ENCODE measurements around the gene RAD51B. TPM values are rescaled to one million over a fixed set of nuclear protein-coding genes. Genes with fewer than 3 reads are reported as not detected.

Gene RAD51B
- total RNA-seq, 1 donor from 2014 or later = 25.1 TPM

DNA sequence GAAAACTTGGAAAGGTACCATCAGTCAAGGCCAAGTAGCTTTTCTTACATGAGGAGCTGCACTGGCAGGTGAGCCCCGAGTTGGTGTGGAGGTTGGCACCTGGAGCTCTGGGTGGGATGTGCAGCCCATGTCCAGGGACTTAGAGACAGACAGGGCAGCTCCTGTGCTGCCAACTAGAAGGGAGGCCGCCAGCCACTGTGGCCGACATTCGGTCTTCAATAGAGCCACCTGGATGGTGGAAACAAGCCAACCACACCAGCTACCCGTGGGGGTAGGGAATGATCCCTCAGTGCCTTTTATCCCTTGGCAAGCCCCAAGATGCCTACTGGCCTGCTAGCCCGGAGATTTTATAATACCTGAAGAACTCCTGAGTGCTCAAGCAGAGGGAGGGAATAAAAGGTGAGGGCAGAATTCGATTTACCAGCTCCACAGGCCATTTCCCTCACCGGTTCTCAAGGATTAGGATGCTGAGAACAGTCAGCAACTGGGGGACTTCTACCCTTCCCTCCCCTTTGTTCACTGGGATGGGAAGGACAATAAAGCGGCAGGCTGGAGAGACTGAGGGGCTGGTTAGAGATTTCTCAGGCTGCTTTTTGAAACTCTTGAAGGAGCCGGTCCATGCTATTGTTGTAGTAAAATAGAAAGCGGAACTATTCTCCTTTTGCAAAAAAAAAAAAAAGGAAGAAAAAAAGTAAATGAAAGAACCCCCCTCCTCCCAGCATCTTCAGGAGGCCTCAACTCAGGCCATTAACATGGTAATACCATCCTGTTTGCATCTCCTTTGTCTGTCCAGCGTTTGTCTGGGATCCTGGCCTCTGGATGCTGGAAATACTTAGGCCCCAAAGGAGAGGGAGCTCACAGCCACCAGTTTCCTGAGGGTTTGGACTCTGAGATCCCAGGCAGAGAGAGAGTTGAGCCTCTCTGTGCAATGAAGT is 651.7 kb downstream of the RAD51B start:
- Mint-ChIP-seq H3K27me3 (ENCODE audit: low read depth) (no peaks in the 10 kb centered on the region), H3K4me3 (ENCODE audit: low read depth) (no peak overlapping the region), H3K9me3 (no peaks in the 10 kb centered on the region), H3K27ac (no peak overlapping the region), H3K4me1 (ENCODE audit: low read depth) (peaks cover 26% of the 10 kb centered on the region), H3K36me3 (ENCODE audit: low read depth) (peaks cover 4% of the 10 kb centered on the region)
- intact Hi-C loops (cut with micrococcal nuclease) = no loop called here
- no peak for DNase-seq (ENCODE audit: low spot score)

DNA sequence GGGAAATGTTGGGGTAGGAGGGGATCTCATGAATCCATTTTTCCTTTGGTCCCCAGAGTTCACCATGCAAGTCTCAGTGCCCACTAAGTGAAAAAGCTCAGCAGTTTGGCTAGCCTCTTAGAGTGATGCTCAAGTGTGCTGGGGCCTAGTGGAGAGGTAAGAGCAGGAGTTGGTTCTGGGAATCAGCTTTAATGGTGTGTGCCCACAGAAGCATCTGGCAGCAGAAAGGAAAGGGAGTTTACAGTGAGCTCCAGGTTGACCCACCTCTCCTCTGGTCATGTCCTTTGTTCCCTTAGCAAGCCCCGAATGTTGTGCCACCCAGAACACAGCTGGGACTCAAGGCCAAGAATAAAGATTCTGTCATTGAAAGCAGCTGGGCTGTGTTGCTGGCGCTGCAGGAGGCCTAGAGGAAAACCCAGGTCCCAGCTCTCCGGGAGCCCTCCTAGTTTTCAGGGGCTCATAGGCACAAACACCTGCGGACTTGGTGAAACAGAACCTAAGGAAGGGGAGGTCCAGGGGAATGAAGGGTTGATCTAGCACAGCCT is 652.5 kb downstream of the RAD51B start:
- H3K4me1 Mint-ChIP-seq (ENCODE audit: low read depth) = peaks cover 26% of the 10 kb centered on the region
- intact Hi-C loops (cut with micrococcal nuclease) = no loop called here

DNA sequence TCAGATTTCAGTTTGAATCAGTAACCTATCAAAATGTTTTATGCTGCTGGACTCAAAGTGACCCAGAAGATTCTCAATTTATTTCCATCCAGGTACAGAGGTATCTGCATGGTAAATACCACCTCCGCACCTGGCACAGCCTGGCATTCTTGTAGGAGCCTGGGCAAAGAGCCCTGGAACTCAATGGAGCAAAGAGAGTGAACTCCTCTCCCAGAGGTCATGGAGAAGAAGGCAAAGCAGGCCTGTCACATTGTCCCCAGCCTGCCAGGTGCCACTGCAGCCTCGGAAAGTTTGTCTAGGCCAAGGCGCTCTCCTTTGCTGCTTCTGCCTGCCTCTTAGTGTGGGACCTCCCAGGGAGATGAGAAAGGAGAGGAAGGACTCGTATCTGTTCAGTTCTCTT is 653.5 kb downstream of the RAD51B start:
- Mint-ChIP-seq H3K4me3 (ENCODE audit: low read depth) (no peak overlapping the region), H3K27ac (no peak overlapping the region), H3K9me3 (no peaks in the 10 kb centered on the region), H3K27me3 (ENCODE audit: low read depth) (no peaks in the 10 kb centered on the region), H3K36me3 (ENCODE audit: low read depth) (peaks cover 4% of the 10 kb centered on the region), H3K4me1 (ENCODE audit: low read depth) (peaks cover 25% of the 10 kb centered on the region)
- intact Hi-C loops (cut with micrococcal nuclease) = no loop called here
- DNase-seq (ENCODE audit: low spot score) = no peak

More for the DNA sequence above, 652.5 kb downstream of the RAD51B start:
- Mint-ChIP-seq H3K27me3 (ENCODE audit: low read depth) (no peaks in the 10 kb centered on the region), H3K27ac (no peak overlapping the region), H3K9me3 (no peaks in the 10 kb centered on the region), H3K4me3 (ENCODE audit: low read depth) (no peak overlapping the region), H3K36me3 (ENCODE audit: low read depth) (peaks cover 4% of the 10 kb centered on the region)
- DNase-seq (ENCODE audit: low spot score) = no peak

DNA sequence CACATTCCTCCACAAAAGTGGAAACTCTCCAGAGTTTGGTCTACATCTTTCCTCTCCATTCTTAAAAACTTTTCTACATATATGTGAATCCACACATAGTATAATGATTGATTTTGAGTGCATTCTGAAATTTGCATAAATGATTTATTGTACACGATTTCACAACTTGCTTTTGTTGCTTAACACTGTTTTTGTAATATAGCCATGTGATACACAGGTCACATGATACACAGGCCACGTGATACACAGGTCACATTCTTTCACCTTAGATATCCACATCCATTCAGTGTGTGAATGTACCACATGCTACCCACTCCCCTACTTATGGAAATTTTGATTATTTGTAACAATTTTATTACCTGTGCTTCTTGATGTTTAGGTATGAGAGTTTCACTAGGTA is 654.2 kb downstream of the RAD51B start:
- H3K36me3 Mint-ChIP-seq (ENCODE audit: low read depth) = peaks cover 4% of the 10 kb centered on the region
- peaks cover 18% of the 10 kb centered on the region for H3K4me1 Mint-ChIP-seq (ENCODE audit: low read depth)
- no peak for DNase-seq (ENCODE audit: low spot score)
- intact Hi-C loops (cut with micrococcal nuclease) = no loop called here
- no peak overlapping the region for H3K27ac Mint-ChIP-seq
- H3K9me3 Mint-ChIP-seq = no peaks in the 10 kb centered on the region
- no peaks in the 10 kb centered on the region for H3K27me3 Mint-ChIP-seq (ENCODE audit: low read depth)
- no peak overlapping the region for H3K4me3 Mint-ChIP-seq (ENCODE audit: low read depth)

DNA sequence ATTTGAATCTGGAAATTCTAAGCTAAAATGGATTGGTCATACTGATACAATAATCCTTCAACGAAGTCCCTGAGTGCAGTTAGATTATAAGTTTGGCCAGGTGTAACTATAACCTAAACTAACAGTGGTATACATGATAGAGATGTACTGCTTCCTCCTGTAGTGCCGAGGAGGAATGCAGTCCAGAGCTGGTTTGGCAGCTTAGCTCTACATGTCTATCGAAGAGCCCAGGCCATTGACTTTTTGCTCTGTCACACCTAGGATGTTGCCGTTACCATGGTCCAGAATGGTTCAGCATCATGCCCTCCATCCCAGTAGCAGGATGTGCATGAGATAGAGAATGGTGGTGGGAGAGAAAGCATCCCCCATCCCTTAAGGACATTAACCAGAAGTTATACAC is 655.2 kb downstream of the RAD51B start:
- peaks cover 11% of the 10 kb centered on the region for H3K4me1 Mint-ChIP-seq (ENCODE audit: low read depth)
- no peaks in the 10 kb centered on the region for H3K27me3 Mint-ChIP-seq (ENCODE audit: low read depth)
- H3K4me3 Mint-ChIP-seq (ENCODE audit: low read depth) = no peak overlapping the region
- no peak for DNase-seq (ENCODE audit: low spot score)
- intact Hi-C loops (cut with micrococcal nuclease) = no loop called here
- H3K27ac Mint-ChIP-seq = no peak overlapping the region
- H3K36me3 Mint-ChIP-seq (ENCODE audit: low read depth) = peaks cover 1% of the 10 kb centered on the region
- no peaks in the 10 kb centered on the region for H3K9me3 Mint-ChIP-seq

DNA sequence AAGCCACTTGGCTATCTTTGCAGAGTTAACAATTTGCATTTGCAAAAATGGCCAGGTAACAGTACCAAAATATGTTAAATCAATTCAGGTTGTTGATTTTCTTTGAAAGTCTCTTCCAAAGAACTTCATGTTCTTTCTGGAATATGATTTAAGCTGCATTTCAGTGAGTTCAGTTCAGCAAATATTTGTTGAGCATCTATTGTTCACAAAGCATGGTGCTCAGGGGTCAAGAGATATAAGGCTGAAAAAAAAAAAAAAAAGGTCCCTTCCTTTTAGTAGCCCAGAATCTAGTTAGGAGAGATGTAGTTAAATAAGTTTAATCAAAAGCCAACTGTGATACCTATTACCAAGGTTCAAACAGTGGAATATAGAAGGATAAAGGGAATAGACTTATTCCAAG is 656.2 kb downstream of the RAD51B start:
- DNase-seq (ENCODE audit: low spot score) = no peak
- H3K4me3 Mint-ChIP-seq (ENCODE audit: low read depth) = no peak overlapping the region

DNA sequence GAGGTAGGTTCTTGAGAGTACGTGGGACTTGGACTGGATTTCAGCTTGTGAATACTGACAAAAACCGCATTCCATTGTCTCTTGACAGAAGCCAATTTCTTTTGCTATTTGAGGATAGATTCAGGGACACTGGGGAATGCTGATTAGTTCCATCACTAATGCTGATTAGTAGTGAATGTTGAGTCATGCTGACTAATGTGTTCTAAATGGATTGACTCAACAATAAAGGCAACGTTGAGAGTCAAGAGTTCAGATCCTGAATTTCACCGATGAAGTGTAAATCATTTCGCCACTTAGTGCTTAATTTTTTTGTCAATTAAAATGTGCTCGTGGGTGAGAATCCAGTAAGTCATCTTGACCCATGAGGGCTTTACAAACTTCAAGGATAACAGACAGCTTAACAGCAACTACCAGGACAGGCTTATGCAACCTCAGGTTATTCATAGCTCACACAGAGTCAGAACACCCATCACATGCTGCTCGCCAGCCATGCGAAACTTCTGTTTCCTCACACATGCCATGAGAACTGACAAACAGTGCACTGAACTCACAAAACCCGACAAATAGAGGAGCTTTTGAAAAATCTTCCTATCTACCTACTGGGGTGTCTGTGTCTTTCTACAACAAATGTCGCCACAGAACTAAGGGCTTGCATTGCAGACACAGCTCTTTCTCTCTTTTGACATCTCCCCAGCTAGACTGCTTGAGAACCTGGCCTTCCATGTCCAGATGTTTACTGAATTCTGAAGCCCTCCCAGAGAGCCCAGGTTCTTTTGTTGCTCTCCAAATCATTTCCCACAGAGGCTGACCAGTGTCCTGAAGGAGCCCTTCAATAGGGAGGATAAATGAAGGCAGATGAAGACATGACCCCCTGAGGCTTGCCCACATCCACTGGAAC is 656.9 kb downstream of the RAD51B start:
- Mint-ChIP-seq H3K27me3 (ENCODE audit: low read depth) (no peaks in the 10 kb centered on the region), H3K36me3 (ENCODE audit: low read depth) (no peaks in the 10 kb centered on the region), H3K4me1 (ENCODE audit: low read depth) (peaks cover 5% of the 10 kb centered on the region), H3K27ac (no peak overlapping the region), H3K9me3 (no peaks in the 10 kb centered on the region), H3K4me3 (ENCODE audit: low read depth) (no peak overlapping the region)
- intact Hi-C loops (cut with micrococcal nuclease) = no loop called here
- no peak for DNase-seq (ENCODE audit: low spot score)

More for the DNA sequence above, 656.2 kb downstream of the RAD51B start:
- Mint-ChIP-seq H3K4me1 (ENCODE audit: low read depth) (peaks cover under 1% of the 10 kb centered on the region), H3K27me3 (ENCODE audit: low read depth) (no peaks in the 10 kb centered on the region), H3K9me3 (no peaks in the 10 kb centered on the region), H3K27ac (no peak overlapping the region), H3K36me3 (ENCODE audit: low read depth) (no peaks in the 10 kb centered on the region)
- intact Hi-C loops (cut with micrococcal nuclease) = no loop called here

DNA sequence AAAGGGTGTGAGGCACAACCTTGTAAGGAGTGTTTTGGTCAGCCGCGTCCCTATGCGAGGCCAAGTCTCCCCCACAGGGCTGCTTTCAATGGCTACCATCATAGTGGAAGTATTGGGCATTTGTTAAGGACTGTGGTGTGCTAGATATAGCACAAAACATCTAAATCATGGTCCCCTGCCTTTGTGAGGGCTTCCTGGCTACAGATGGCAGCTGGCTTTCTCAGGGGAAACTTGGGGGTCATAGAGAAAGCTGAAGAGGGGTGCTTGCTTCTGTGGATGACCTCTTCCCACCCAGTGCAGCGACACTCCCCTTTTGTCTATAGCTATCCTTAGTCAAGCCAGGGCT is 657.5 kb downstream of the RAD51B start:
- Mint-ChIP-seq H3K27me3 (ENCODE audit: low read depth) (no peaks in the 10 kb centered on the region), H3K9me3 (no peaks in the 10 kb centered on the region), H3K36me3 (ENCODE audit: low read depth) (no peaks in the 10 kb centered on the region), H3K4me3 (ENCODE audit: low read depth) (no peak overlapping the region), H3K27ac (no peak overlapping the region), H3K4me1 (ENCODE audit: low read depth) (peaks cover 8% of the 10 kb centered on the region)
- no peak for DNase-seq (ENCODE audit: low spot score)
- intact Hi-C loops (cut with micrococcal nuclease) = no loop called here

DNA sequence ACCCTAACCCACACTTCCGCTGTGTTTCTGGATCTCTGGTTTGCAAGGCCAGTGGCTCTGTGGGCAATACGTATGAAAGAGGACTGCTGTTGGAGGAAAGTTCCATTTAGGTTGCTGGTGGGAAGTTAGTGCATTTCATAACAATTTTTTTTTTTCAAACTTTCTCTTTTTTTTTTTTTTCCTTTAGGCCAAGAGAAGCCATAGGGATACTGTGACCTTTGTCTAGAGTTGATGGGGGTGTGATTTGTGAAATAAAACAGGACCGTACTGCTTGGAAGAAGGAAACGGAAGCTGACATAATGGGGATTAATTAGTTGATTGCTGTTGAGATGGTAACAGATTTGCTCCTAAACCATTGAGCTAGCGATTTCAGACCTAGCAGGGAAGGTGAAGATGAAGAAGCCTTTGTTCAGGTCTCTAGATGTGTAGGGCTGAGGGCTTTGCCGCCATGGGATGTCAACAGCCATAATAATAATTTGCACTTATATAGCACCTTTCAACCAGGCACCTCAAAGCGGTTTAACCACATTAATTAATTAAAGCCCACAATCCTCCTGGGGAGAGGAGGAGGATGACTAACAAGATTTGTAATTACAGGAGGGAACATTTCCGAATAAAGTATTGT is 658.0 kb downstream of the RAD51B start:
- no peaks in the 10 kb centered on the region for H3K36me3 Mint-ChIP-seq (ENCODE audit: low read depth)
- H3K9me3 Mint-ChIP-seq = no peaks in the 10 kb centered on the region
- intact Hi-C loops (cut with micrococcal nuclease) = no loop called here
- no peak overlapping the region for H3K4me3 Mint-ChIP-seq (ENCODE audit: low read depth)
- no peak for DNase-seq (ENCODE audit: low spot score)
- no peaks in the 10 kb centered on the region for H3K27me3 Mint-ChIP-seq (ENCODE audit: low read depth)
- H3K4me1 Mint-ChIP-seq (ENCODE audit: low read depth) = peaks cover 9% of the 10 kb centered on the region
- H3K27ac Mint-ChIP-seq = no peak overlapping the region

DNA sequence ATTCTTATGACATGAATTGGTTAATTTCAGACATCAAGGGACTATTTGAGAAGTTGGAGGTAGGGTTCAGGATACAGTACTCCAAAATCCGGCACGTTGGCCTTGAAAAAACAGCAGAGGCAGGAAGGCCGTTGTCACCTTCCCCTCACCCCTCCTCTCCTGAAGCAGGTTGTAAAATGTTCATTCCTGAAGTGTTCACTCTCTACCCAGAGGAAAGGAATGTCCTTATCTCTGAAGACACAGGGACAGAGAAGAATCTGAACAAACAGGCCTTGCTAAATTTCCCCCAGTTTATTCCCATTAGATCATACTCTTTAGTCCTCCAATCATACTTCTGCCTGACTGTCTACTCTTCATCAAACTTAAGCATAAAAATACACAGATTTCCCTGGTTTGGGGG is 659.7 kb downstream of the RAD51B start:
- Mint-ChIP-seq H3K36me3 (ENCODE audit: low read depth) (no peaks in the 10 kb centered on the region), H3K4me1 (ENCODE audit: low read depth) (peaks cover 24% of the 10 kb centered on the region), H3K27me3 (ENCODE audit: low read depth) (no peaks in the 10 kb centered on the region), H3K9me3 (no peaks in the 10 kb centered on the region), H3K4me3 (ENCODE audit: low read depth) (no peak overlapping the region), H3K27ac (no peak overlapping the region)
- intact Hi-C loops (cut with micrococcal nuclease) = no loop called here
- no peak for DNase-seq (ENCODE audit: low spot score)

DNA sequence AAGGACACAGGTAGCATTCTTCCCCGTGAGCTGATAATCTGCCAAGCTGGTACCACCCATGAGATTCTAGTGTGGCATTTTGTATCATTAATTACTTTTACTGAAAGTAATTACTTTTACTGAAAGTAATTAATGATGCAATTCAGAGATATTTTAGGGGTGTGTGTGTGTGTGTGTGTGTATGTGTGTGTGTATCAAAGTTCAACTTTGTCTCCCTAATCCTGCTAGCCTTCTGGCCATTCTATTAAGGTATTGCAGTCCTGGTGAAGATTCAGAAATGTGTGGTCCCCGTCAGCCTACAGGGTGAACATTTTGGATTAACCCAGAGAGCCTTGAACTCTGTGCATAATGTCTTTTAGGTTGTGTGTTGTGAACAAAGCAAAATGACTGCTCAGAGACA is 662.4 kb downstream of the RAD51B start:
- H3K27ac Mint-ChIP-seq = no peak overlapping the region
- H3K9me3 Mint-ChIP-seq = no peaks in the 10 kb centered on the region
- no peak for DNase-seq (ENCODE audit: low spot score)
- H3K4me1 Mint-ChIP-seq (ENCODE audit: low read depth) = peaks cover 29% of the 10 kb centered on the region
- no peaks in the 10 kb centered on the region for H3K27me3 Mint-ChIP-seq (ENCODE audit: low read depth)
- intact Hi-C loops (cut with micrococcal nuclease) = loop anchor here (2.0 to 10.0 kb wide), 4 partner anchors 77 to 307 kb away; no protein-coding TSS in a partner anchor
- H3K36me3 Mint-ChIP-seq (ENCODE audit: low read depth) = peaks cover 2% of the 10 kb centered on the region
- H3K4me3 Mint-ChIP-seq (ENCODE audit: low read depth) = no peak overlapping the region

DNA sequence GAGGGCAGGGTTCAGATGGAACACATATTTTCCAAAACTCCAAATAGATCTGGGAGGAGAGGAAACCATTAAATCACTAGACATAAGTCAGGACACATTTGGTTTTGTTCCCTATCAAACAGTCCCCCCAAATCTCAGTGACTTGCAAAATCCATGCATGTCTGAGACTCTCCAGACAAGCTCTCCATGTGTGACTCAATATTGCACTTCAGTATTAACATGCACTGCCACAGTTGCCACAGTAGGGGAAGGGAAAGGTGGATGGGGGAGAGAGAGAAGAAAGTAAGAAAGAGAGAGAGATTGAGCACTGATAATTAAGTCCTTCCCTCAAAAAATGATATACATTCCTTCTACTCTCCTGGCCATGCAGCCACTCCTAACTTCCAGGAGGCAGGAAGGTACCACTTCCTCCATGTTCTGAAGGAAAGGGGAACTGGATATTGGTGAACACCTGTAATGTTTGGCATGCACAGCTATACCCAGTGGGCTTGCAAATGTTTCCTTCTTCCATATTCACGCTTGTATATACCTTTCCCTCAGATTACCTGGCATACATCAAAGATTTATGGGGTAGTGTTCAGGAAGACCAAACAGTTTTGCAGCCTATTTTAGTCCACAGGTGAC is 663.3 kb downstream of the RAD51B start:
- intact Hi-C loops (cut with micrococcal nuclease) = loop anchor here (1.0 to 10.0 kb wide), 6 partner anchors 15 to 306 kb away; no protein-coding TSS in a partner anchor
- peaks cover 2% of the 10 kb centered on the region for H3K36me3 Mint-ChIP-seq (ENCODE audit: low read depth)
- H3K27me3 Mint-ChIP-seq (ENCODE audit: low read depth) = no peaks in the 10 kb centered on the region
- no peak overlapping the region for H3K27ac Mint-ChIP-seq
- no peak overlapping the region for H3K4me3 Mint-ChIP-seq (ENCODE audit: low read depth)
- H3K9me3 Mint-ChIP-seq = no peaks in the 10 kb centered on the region
- peaks cover 34% of the 10 kb centered on the region for H3K4me1 Mint-ChIP-seq (ENCODE audit: low read depth)
- DNase-seq (ENCODE audit: low spot score) = no peak

Measured in activated T-helper 2 cell treated with anti-CD3 and anti-CD28 coated beads, Interferon-gamma antibody, Interleukin-2, Interleukin-4, amounts not matched to agents 10 μg/mL and 5 μg/mL and 100 μg/mL, durations not matched to agents 14 hours and 24 hours and 36 hours (primary cell).